Mesenchymal stem cell (in vitro differentiated cells and primary cell): ENCODE results near the gene MUC2.

ENCODE experiments used
- DNase-seq: peaks from one replicate; pipeline ENCODE4 v3.0.0-alpha.2; 2013
- H2AFZ ChIP-seq: one replicate; pipeline ENCODE4 v1.6.1; 2013; ENCODE audit warnings: low read depth, mild to moderate bottlenecking, control low read depth, inconsistent platforms, low read length, moderate library complexity
- H2AK5ac ChIP-seq: 2 replicates; pipeline ENCODE4 v1.6.1; 2013; ENCODE audit warnings: low read length, moderate library complexity, mild to moderate bottlenecking, inconsistent platforms; ENCODE audit not compliant: severe bottlenecking
- H2BK120ac ChIP-seq: one replicate; pipeline ENCODE4 v1.6.1; 2013; ENCODE audit warnings: low read depth, mild to moderate bottlenecking, inconsistent platforms, low read length, moderate library complexity
- H2BK12ac ChIP-seq, 2 experiments: one replicate each; pipeline ENCODE4 v1.6.1; 2013; ENCODE audit warnings: inconsistent platforms in 2 of 2, low read length in 2 of 2, mild to moderate bottlenecking in 2 of 2, moderate library complexity in 2 of 2, control low read depth in 1 of 2
- H2BK15ac ChIP-seq: one replicate; pipeline ENCODE4 v1.6.1; 2013; ENCODE audit warnings: mild to moderate bottlenecking, low read depth, inconsistent platforms; ENCODE audit not compliant: poor library complexity, severe bottlenecking
- H2BK5ac ChIP-seq: 2 replicates; pipeline ENCODE4 v1.6.1; 2013; ENCODE audit warnings: low read depth, mild to moderate bottlenecking, low read length, control low read depth, inconsistent platforms; ENCODE audit not compliant: poor library complexity, severe bottlenecking
- H3K14ac ChIP-seq, 2 experiments: one replicate each; pipeline ENCODE4 v1.6.1; 2013; ENCODE audit warnings: inconsistent platforms in 2 of 2, low read length in 2 of 2, control low read depth in 1 of 2, mild to moderate bottlenecking in 1 of 2, moderate library complexity in 1 of 2
- H3K18ac ChIP-seq, 2 experiments: one replicate each; pipeline ENCODE4 v1.6.1; 2013; ENCODE audit warnings: inconsistent platforms in 2 of 2, low read length in 2 of 2, control low read depth in 1 of 2, low read depth in 1 of 2, mild to moderate bottlenecking in 1 of 2
- H3K23ac ChIP-seq, 2 experiments: one replicate each; pipeline ENCODE4 v1.6.1; 2013; ENCODE audit warnings: inconsistent platforms in 2 of 2, low read length in 2 of 2, mild to moderate bottlenecking in 2 of 2, moderate library complexity in 2 of 2, control low read depth in 1 of 2
- H3K27ac ChIP-seq: 2 replicates; pipeline ENCODE4 v1.5.1; 2013; ENCODE audit warnings: mild to moderate bottlenecking, moderate library complexity, low read length, control low read depth, inconsistent platforms; ENCODE audit not compliant: poor library complexity, severe bottlenecking
- H3K27me3 ChIP-seq, 2 experiments: 2 replicates each; pipeline versions ENCODE4 v1.6.1 to v1.7.0; 2013; ENCODE audit warnings: low read length in 2 of 2, mild to moderate bottlenecking in 2 of 2, moderate library complexity in 2 of 2, control low read depth in 1 of 2, inconsistent platforms in 1 of 2; ENCODE audit not compliant: control insufficient read depth in 1 of 2, insufficient read depth in 1 of 2
- H3K36me3 ChIP-seq, 2 experiments: 2 replicates each; pipeline versions ENCODE4 v1.6.1 to v1.7.0; 2013; ENCODE audit warnings: low read length in 2 of 2, control low read depth in 1 of 2, inconsistent platforms in 1 of 2, low read depth in 1 of 2, mild to moderate bottlenecking in 1 of 2; ENCODE audit not compliant: insufficient read depth in 2 of 2, control insufficient read depth in 1 of 2
- H3K4ac ChIP-seq, 2 experiments: one replicate each; pipeline ENCODE4 v1.6.1; 2013; ENCODE audit warnings: inconsistent platforms in 2 of 2, low read length in 2 of 2, mild to moderate bottlenecking in 2 of 2, moderate library complexity in 2 of 2, control low read depth in 1 of 2, low read depth in 1 of 2
- H3K4me1 ChIP-seq: 2 replicates; pipeline ENCODE4 v1.6.1; 2013; ENCODE audit warnings: low read depth, low read length, control low read depth; ENCODE audit not compliant: control insufficient read depth, insufficient read depth
- H3K4me2 ChIP-seq: 2 replicates; pipeline ENCODE4 v1.6.1; 2013; ENCODE audit warnings: low read length, mild to moderate bottlenecking, inconsistent platforms; ENCODE audit not compliant: poor library complexity, severe bottlenecking
- H3K4me3 ChIP-seq, 2 experiments: 2 replicates each; pipeline versions ENCODE4 v1.5.1 to v1.7.0; 2013; ENCODE audit warnings: low read length in 2 of 2, mild to moderate bottlenecking in 2 of 2, control low read depth in 1 of 2, low read depth in 1 of 2; ENCODE audit not compliant: insufficient read depth in 1 of 2
- H3K79me1 ChIP-seq: replicated peaks from 2 replicates; pipeline ENCODE4 v1.6.1; 2013; ENCODE audit warnings: mild to moderate bottlenecking, control low read depth, low read length, inconsistent platforms; ENCODE audit not compliant: poor library complexity, severe bottlenecking
- H3K9ac ChIP-seq: 2 replicates; pipeline ENCODE4 v1.7.0; 2013; ENCODE audit warnings: mild to moderate bottlenecking, low read length, moderate library complexity
- H3K9me3 ChIP-seq: 2 replicates; pipeline ENCODE4 v1.7.0; 2013; ENCODE audit warnings: mild to moderate bottlenecking, low read length; ENCODE audit not compliant: control insufficient read depth
- H4K8ac ChIP-seq: one replicate; pipeline ENCODE4 v1.6.1; 2013; ENCODE audit warnings: inconsistent platforms, mild to moderate bottlenecking, low read length, moderate library complexity
- H4K91ac ChIP-seq: one replicate; pipeline ENCODE4 v1.6.1; 2013; ENCODE audit warnings: mild to moderate bottlenecking, low read length, inconsistent platforms
- WGBS: methylation state at CpG from one replicate; pipeline ENCODE4 v1.1.7; 2013; ENCODE audit warnings: mixed read lengths; 5-methylcytosine and 5-hydroxymethylcytosine counted together

The MUC2 gene

DNA sequence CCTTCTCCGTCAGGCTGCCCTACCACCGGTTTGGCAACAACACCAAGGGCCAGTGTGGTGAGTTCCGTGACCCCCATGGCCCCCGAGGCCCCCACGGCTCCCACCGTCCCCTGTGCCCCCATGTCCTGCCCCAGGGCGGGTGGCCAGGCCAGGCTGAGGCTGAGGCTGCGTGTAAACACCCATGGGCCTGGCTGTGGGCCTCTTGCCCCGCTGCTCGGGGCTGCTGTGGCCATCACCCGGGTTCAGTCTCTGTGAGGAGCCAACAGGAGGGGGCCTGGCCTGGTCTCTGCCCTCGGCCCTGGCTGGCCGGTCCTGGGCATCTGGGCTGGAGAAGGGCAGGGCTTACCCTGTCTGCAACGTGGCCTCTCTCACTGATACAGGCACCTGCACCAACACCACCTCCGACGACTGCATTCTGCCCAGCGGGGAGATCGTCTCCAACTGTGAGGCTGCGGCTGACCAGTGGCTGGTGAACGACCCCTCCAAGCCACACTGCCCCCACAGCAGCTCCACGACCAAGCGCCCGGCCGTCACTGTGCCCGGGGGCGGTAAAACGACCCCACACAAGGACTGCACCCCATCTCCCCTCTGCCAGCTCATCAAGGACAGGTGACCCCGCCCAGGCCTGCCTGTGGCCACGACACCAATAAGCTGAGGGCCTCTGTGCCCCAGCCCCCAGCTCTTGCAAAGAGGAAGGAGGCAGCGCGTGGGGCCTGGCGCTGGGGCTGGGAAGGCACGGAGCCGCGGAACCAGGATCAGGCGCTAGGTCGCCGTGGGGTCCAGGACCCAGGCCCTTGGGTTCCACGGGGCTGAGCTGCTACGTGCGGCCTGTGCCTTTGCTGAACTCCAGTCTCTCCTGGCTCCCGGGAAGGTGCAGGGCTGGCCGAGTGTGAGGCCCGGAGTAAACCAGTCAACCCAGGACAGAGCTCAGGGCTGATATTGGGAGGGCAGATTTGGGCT, 29.0 kb downstream of the MUC2 start:
- Histone ChIP-seq H2BK15ac (no peak overlapping the region), H3K36me3 (no peaks in the 10 kb centered on the region), H3K14ac (no peak overlapping the region), H3K27me3 (peaks cover 7 to 10% of the 10 kb centered on the region in 2 experiments), H4K8ac (no peak overlapping the region), H3K4ac (no peak overlapping the region), H3K27ac (no peak overlapping the region), H3K4me3 (no peak overlapping the region), H3K4me2 (no peak overlapping the region), H3K4me1 (no peaks in the 10 kb centered on the region), H3K79me1 (no peaks in the 10 kb centered on the region), H3K23ac (no peak overlapping the region), H2AFZ (no peak overlapping the region), H3K18ac (no peak overlapping the region), H3K9ac (no peak overlapping the region), H3K9me3 (no peaks in the 10 kb centered on the region), H2BK12ac (no peak overlapping the region), H4K91ac (no peak overlapping the region), H2BK120ac (no peak overlapping the region), H2AK5ac (no peak overlapping the region), H2BK5ac (no peak overlapping the region)
- WGBS: 83% methylated on average over 44 of the region's 44 CpGs
- DNase-seq: no peak

DNA sequence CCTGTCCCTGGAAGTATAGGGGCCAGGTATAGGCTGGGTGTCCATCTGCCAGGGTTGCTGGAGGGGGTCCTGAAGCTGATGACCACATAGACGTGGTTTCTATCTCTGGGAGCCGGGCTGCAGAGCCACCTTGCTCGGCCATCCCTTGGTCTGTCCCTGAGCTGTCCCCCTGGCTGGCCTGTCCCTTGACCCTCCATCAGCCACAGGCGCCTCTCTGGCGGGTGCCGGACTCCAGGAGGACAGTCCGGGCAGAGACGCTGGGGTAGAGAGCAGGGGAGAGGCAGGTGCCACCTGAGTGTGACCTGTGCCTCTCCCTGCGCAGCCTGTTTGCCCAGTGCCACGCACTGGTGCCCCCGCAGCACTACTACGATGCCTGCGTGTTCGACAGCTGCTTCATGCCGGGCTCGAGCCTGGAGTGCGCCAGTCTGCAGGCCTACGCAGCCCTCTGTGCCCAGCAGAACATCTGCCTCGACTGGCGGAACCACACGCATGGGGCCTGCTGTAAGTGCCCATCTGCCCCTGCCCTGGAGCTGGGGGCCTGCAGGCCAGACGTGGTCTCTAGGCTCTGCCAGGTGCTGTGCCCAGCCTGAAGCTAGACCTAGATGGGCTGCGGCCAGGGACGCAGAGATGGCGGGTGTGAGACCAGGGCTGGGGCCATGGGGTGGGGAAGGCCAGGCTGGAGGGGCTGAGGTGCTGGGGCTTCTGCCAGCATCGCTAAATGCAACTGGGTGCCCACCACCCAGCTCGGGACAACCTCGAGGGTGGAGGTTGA, 29.9 kb downstream of the MUC2 start:
- WGBS: 83% methylated on average over 28 of the region's 28 CpGs

DNA sequence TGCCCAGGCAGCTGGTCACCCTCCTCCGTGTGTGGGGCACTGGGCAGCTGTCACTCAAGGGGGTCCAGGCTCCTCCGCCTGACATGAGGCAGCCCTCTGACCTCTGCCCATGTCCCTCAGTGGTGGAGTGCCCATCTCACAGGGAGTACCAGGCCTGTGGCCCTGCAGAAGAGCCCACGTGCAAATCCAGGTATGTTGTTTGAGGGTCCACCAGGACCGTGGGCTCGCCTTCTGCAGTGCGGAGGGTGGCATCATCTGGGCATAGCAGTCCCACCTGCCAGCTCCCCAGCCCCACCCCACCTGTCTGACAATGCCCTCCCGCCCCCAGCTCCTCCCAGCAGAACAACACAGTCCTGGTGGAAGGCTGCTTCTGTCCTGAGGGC, 30.5 kb downstream of the MUC2 start:
- Histone ChIP-seq H3K23ac (no peak overlapping the region), H3K4me1 (no peaks in the 10 kb centered on the region), H3K9ac (no peak overlapping the region), H3K4me2 (no peak overlapping the region), H3K27ac (no peak overlapping the region), H3K27me3 (peaks cover 13 to 16% of the 10 kb centered on the region in 2 experiments), H3K4me3 (no peak overlapping the region), H2AFZ (no peak overlapping the region), H2BK120ac (no peak overlapping the region), H4K8ac (no peak overlapping the region), H3K9me3 (no peaks in the 10 kb centered on the region), H3K4ac (no peak overlapping the region), H3K14ac (no peak overlapping the region), H4K91ac (no peak overlapping the region), H3K18ac (no peak overlapping the region), H2AK5ac (no peak overlapping the region), H3K36me3 (no peaks in the 10 kb centered on the region), H2BK5ac (no peak overlapping the region), H2BK15ac (no peak overlapping the region), H2BK12ac (no peak overlapping the region), H3K79me1 (no peaks in the 10 kb centered on the region)
- DNase-seq: no peak
- 66% methylated on average over 7 of the region's 7 CpGs for WGBS

More for the DNA sequence above, 29.9 kb downstream of the MUC2 start:
- Histone ChIP-seq H2BK120ac (no peak overlapping the region), H3K9me3 (no peaks in the 10 kb centered on the region), H3K9ac (no peak overlapping the region), H3K4me2 (no peak overlapping the region), H3K79me1 (no peaks in the 10 kb centered on the region), H3K4me3 (no peak overlapping the region), H3K23ac (no peak overlapping the region), H4K8ac (no peak overlapping the region), H2AFZ (no peak overlapping the region), H3K18ac (no peak overlapping the region), H2BK12ac (no peak overlapping the region), H3K4me1 (no peaks in the 10 kb centered on the region), H3K4ac (no peak overlapping the region), H3K27me3 (peaks cover 13 to 16% of the 10 kb centered on the region in 2 experiments), H3K36me3 (no peaks in the 10 kb centered on the region), H2BK5ac (no peak overlapping the region), H2BK15ac (no peak overlapping the region), H2AK5ac (no peak overlapping the region), H3K27ac (no peak overlapping the region), H4K91ac (no peak overlapping the region), H3K14ac (no peak overlapping the region)
- DNase-seq: no peak

DNA sequence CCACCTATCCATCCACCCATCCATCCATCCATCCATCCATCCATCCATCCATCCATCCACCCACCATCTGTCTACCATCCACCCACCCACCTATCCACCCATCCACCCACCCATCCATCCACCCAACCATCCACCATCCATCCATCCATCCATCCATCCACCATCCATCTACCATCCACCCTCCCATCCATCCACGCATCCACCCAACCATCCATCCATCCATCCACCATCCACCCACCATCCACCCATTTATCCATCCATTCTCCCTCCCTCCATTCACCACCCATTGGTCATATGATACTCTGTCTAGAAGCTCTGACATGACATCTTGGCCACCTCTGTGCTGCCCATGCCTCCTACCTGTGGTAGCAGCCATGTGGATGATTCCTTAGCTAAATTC, 31.7 kb downstream of the MUC2 start:
- DNase-seq: no peak

More for the DNA sequence above, 31.7 kb downstream of the MUC2 start:
- Histone ChIP-seq H3K27me3 (peaks cover 13 to 16% of the 10 kb centered on the region in 2 experiments), H3K27ac (no peak overlapping the region), H2BK12ac (no peak overlapping the region), H4K91ac (no peak overlapping the region), H3K23ac (no peak overlapping the region), H3K36me3 (no peaks in the 10 kb centered on the region), H3K4me3 (no peak overlapping the region), H3K9me3 (no peaks in the 10 kb centered on the region), H2BK15ac (no peak overlapping the region), H3K4ac (no peak overlapping the region), H4K8ac (no peak overlapping the region), H3K9ac (no peak overlapping the region), H3K18ac (no peak overlapping the region), H3K4me1 (no peaks in the 10 kb centered on the region), H3K4me2 (no peak overlapping the region), H2BK120ac (no peak overlapping the region), H2BK5ac (no peak overlapping the region), H3K79me1 (no peaks in the 10 kb centered on the region), H2AFZ (no peak overlapping the region), H3K14ac (no peak overlapping the region), H2AK5ac (no peak overlapping the region)
- 84% methylated on average over 1 of the region's 1 CpG for WGBS
